Left forelimb (tissue), 1 donor: Measurements from ENCODE around the gene SLC30A1.
A peak's percentile ranks its signal among the peaks of the same experiment; 100 is the strongest.
"Not testable (repeated sequence)": the region's sequence is repeated elsewhere in the genome, so short reads cannot be mapped to it uniquely, and the experiment has no call there.

Experiments used
- DNase-seq: peaks from one replicate; pipeline ENCODE4 v3.0.0-alpha.2; 2018; ENCODE audit warnings: low spot score

SLC30A1 gene, protein sequence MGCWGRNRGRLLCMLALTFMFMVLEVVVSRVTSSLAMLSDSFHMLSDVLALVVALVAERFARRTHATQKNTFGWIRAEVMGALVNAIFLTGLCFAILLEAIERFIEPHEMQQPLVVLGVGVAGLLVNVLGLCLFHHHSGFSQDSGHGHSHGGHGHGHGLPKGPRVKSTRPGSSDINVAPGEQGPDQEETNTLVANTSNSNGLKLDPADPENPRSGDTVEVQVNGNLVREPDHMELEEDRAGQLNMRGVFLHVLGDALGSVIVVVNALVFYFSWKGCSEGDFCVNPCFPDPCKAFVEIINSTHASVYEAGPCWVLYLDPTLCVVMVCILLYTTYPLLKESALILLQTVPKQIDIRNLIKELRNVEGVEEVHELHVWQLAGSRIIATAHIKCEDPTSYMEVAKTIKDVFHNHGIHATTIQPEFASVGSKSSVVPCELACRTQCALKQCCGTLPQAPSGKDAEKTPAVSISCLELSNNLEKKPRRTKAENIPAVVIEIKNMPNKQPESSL

DNA sequence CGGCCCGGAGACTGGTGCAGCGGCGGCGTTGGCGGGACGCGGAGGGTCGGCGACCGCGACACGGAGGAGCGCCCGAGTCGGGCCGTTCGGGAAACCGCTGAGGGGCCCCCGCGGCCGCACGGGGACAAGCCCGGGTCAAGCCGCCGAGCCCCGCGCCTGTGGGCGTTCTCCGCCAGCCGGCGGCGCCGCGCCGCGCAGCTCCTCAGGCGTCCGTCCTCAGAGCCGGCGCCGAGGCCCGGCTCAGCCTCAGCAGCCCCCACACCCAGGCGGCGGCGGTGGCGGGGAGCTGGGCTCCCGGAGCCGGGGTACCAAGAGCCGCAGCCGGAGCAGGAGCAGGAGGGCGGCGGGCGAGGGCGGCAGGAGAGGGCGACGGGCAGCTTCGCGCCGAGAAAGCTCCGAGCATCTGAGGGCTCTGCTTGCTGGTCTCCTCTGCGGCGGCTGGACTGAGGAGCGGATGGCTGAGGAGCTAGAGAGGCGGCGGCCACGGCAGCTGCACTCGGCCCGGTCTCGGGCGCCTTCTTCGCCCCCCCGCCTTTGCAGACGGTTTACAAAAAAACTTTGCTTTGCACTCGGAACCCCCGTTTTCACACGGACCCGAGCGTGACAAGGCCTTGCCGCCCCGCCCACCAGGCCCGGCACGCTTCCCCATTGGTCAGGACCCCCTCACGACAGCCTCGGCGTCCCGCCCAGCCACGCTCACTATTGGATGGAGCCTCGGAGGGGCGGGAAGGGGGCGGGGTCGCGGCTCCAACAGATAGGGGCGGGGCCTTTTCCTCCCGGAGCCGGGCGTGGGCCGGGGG lies at the start of gene SLC30A1:
Gene SLC30A1 (minus strand): TSS at position 522 of the 800 bp plus-strand sequence. CDS start 549 bp downstream, outside the sequence.
- peak; percentile 100 for DNase-seq

DNA sequence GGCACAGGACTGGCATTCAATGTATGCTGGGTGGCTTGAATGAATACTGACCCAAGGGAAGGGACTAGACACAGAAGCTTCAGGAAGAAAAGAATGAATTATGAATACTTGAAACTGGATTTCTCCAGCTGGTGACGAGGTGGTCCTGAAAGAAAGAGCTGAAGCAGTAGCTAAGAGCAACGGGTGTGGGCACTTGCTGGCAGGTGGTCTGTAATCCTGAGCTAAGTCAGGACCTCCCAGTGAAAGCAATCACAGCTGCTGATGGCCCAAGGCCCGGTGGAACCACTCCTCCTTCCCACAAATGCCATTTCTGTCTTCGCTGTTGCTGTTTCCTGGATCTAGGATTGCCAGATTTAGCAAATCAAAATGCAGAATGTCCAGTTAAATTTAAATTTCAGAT lies 49.5 kb upstream of the SLC30A1 start:
- no peak for DNase-seq

- no peak for DNase-seq
Measured at GRCh38 chr1:211627259-211627658, 48.3 kb upstream of the SLC30A1 start.

GRCh38 chr1:211625866-211626265 lies 46.9 kb upstream of the SLC30A1 start:
- DNase-seq, result not testable (repeated sequence)

DNA sequence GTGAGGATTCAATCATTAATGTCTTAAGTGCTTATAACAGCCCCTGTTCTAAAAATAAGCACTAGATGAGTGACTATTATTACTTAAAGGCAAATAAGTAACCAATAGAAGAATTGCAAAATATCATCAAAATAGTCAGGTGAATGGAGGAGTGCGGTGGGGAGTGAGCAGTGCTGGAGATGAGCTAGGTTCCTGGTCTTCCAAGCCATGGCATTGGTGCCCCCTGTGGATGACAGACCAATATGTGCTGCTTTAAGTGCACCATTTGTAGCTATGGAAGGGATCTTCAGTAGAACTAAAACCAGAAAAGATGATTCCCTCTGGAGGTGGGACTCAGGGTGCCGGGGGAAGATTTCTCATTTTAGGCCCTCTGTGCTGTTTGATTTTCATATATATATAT lies 46.1 kb upstream of the SLC30A1 start:
- no peak for DNase-seq

DNA sequence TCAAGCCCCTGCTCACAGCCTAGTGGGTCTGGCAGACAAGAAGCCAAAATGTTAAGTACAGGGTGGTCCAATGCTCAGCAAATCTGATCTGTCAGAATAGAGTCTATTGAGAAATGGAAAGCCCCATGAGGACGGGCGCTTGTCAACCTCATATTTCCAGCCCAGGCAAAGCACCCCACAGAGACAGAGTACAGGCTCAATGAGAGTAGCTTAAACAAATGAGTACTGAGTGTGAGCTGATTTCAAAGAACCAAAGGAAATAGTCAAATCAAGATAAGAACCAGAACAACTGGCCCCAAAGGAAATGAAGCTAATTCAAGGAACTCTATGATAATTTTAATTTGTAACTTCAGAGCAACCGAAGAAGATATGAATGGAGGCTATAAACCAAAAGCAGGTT lies 44.6 kb upstream of the SLC30A1 start:
- DNase-seq, result no peak

DNA sequence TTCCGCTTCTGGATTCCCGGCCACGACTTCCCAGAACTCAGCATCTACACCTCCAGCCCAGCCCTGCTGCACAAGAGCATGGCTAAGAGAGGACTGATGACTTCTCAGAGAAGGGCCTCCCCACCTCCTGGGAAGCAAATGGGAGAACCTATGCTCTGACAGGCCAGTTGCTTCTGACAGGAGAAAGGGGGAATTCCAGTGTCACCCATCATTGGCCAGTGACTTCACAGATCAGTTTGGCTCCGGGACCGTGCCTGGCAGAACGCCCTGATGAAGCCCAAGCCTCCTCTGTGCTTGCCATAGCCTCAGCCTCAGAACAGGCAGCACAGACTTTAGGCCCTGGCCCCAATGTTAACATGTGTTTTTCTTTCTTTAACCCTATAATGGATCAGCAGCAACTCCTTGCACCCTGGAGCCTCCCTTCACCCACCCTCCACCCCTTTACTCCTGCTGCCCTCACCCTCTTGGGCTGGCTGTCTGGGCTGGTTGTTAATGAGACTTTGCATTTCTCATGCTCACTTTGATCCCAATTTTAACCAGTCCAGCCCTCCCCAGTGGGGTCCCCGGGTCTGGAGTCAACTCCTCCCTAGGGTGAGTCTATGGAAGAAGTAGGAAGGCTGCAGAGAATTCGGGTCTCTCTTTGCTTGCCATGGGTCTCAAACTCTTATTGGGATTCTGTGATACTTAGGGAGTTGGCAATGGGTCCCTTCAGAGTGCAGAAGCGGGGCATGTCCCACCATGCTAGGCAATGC lies 42.7 kb upstream of the SLC30A1 start:
- no peak for DNase-seq

DNA sequence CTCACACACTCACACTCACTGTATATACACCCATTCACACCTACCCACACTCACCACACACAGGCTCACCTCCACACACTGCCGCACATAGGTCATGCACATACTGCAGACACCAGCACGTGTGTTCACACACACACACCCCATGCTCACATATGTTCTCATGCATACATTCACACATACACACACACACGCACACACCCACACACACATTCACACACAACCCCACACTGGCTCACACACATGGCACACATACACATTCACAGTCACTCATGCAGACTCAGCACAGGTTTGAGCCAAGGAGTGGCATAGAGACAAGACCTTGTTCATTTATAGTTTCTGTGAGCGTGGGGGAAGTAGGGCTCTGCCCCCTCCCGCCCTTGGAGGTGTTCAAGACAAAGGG lies 41.1 kb upstream of the SLC30A1 start:
- no peak for DNase-seq

DNA sequence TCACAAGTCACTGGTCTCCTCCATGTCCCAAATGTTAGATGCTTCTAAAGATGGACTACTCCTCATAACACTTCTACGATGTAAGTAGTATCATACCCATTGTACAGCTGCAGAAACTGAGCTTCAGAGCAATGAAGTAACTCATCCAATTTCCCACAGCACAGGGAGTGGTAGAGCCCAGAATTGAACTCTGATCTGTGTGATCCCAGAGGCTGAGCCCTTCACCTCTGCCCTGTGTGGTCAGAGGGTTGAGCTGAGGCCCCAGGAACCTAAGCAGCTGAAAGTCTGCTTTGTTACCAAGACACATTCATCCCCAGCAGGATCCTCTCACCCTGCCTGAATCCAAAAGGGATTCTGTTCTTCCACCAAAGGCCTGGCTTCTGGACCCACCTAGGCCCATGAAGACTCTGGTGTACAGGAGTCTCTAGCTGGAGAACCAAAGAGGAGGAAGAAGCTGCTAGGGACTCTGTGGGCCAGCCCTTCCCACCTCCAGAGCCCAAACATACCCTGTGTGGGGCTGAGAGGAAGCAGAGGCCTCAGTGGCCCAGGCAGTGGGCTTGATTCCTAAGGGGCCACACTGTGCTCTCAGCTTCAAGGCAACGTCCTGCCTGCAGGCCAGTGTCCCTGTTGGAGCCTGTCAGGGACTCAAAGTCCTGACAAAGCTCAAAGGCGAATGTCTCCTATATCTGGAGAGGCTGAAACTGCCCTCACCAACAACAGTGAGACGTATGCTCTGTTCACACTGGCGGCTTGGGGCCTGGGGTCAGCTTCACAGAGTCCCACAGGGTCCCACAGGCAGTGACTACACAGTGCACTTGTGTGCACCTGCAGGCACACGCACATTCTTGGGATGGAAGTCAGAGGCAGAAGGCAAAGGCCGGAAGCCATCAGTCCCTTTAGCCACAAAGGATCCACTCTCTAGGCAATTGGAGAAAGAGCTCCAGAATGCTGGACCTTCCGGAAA lies 40.4 kb upstream of the SLC30A1 start:
- DNase-seq, result no peak

- DNase-seq, result no peak
Measured at GRCh38 chr1:211616965-211617297, 38.0 kb upstream of the SLC30A1 start.

GRCh38 chr1:211616231-211616964 lies 37.4 kb upstream of the SLC30A1 start:
- DNase-seq, result peak; percentile 73

DNA sequence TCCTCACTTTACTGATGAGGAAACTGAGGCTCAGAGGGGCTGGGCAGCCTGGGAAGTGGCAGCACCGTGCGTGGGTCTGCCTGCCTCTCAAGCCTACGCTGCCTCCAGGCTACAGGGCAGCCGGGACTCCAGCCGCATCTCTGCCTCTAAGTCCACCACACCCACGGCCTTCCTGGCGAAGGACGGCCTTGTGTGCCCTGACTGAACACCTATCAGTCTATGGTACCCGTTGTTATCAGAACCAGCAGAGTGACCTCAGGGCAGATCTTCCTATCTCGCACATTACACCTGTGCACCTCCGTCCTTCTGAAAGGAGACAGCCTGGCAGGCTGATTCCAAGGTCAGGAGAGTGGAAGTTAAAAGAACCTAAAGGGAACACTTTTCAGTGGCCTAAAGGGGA lies 35.7 kb upstream of the SLC30A1 start:
- no peak for DNase-seq

GRCh38 chr1:211613951-211614350 lies 35.0 kb upstream of the SLC30A1 start:
- DNase-seq, result no peak

GRCh38 chr1:211613108-211613947 lies 34.4 kb upstream of the SLC30A1 start:
- DNase-seq, result no peak

- no peak for DNase-seq
Measured at GRCh38 chr1:211612786-211613107, 33.8 kb upstream of the SLC30A1 start.

GRCh38 chr1:211611818-211612217 lies 32.9 kb upstream of the SLC30A1 start:
- no peak for DNase-seq

DNA sequence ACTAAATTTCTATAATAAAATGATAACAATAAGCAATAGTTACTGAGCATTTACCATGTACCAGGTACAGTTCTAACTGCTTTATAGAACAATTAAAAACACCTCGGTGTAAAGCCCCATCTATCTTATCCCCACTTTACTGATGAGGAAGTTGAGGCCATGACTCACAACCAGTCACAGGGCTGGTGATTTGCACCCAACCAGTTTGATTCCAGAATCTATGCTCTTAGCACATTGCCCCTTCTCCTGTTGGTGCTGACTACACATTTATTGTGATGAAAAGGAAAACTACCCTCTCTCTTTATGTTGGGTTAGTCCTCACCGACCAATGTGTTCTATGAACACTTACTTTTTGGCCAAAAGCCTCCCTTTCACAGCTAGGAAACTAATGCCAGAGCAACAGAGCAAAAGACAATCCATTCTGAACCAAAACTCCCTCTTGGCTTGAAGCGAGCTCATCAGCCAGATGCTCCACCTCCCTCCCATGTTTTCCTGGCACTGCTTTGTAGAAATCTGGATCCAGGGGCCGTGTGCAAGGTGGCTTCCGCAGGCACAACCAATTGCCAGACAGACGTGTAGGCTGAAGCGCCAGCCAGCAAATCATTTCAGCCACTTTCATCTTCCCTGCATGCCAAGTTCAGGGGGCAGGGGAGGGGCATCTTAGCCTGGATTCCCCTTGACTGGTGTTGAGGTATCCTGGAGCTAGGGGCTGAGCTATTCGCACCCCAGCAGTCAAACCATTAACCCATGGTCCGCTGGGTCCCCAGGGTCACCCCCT lies 32.0 kb upstream of the SLC30A1 start:
- DNase-seq, result peak; percentile 77

- DNase-seq, result no peak
Measured at GRCh38 chr1:211609120-211610024, 30.4 kb upstream of the SLC30A1 start.
